ENCODE data around the gene MCF2L2.

GRCh38 chr3:183438735-183439134 is 10.3 kb upstream of the MCF2L2 start:
- TF ChIP-seq EP300 (IDR thresholded peaks at IDR 0.05) = no peak
- TF ChIP-seq, protein P1, sequence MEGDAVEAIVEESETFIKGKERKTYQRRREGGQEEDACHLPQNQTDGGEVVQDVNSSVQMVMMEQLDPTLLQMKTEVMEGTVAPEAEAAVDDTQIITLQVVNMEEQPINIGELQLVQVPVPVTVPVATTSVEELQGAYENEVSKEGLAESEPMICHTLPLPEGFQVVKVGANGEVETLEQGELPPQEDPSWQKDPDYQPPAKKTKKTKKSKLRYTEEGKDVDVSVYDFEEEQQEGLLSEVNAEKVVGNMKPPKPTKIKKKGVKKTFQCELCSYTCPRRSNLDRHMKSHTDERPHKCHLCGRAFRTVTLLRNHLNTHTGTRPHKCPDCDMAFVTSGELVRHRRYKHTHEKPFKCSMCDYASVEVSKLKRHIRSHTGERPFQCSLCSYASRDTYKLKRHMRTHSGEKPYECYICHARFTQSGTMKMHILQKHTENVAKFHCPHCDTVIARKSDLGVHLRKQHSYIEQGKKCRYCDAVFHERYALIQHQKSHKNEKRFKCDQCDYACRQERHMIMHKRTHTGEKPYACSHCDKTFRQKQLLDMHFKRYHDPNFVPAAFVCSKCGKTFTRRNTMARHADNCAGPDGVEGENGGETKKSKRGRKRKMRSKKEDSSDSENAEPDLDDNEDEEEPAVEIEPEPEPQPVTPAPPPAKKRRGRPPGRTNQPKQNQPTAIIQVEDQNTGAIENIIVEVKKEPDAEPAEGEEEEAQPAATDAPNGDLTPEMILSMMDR (IDR thresholded peaks at IDR 0.05) = no peak
- no peak for TF ChIP-seq POLR2AphosphoS5 (IDR thresholded peaks at IDR 0.05)
- TF ChIP-seq POLR2A (IDR thresholded peaks at IDR 0.05) = no peak
